K562 (cell line): ENCODE data around the gene PACC1.

Source experiments
- CHD4 ChIP-seq: fragments of 200-600 bp; sonication (generic); IDR thresholded peaks from 3 replicates; pipeline ENCODE4 v1.6.1; 2012; ENCODE audit warnings: low read depth, mild to moderate bottlenecking, mixed read lengths, low read length, inconsistent platforms; ENCODE audit not compliant: insufficient read depth, insufficient replicate concordance, poor library complexity, severe bottlenecking
- MAFG ChIP-seq: fragments of 450-650 bp; conservative IDR thresholded peaks from 2 replicates; pipeline ENCODE4 v1.6.1; 2016; ENCODE audit warnings: missing genetic modification characterization, missing compliant biosample characterization
- POLR2A ChIP-seq: fragments of 450-650 bp; conservative IDR thresholded peaks from 2 replicates; pipeline ENCODE4 v1.6.1; 2016
- POLR2AphosphoS2 ChIP-seq: IDR thresholded peaks from 2 replicates; pipeline ENCODE4 v1.6.1; 2012; ENCODE audit warnings: low read length, improper control_type of control experiment
- POLR2AphosphoS5 ChIP-seq: IDR thresholded peaks from 2 replicates; pipeline ENCODE4 v1.6.1; 2011; ENCODE audit warnings: mild to moderate bottlenecking, low read depth, low read length, moderate library complexity; ENCODE audit not compliant: control insufficient read depth, insufficient read depth
- SIX5 ChIP-seq, 2 experiments: IDR thresholded peaks; 2 replicates each; pipeline ENCODE4 v1.6.1; 2011; ENCODE audit warnings: low read length in 2 of 2, borderline replicate concordance in 1 of 2, low read depth in 1 of 2, mild to moderate bottlenecking in 1 of 2, moderate library complexity in 1 of 2; ENCODE audit not compliant: insufficient read depth in 1 of 2
- SREBF2 ChIP-seq: sonication (generic); formaldehyde crosslinking; IDR thresholded peaks from 2 replicates; pipeline ENCODE4 v1.4.0; 2020; ENCODE audit warnings: mild to moderate bottlenecking, missing genetic modification reagents
- ZFX ChIP-seq: sonication (generic); formaldehyde crosslinking; IDR thresholded peaks from 2 replicates; pipeline ENCODE4 v1.8.0; 2022; ENCODE audit warnings: mild to moderate bottlenecking, missing genetic modification reagents, moderate library complexity
- ZNF274 ChIP-seq: IDR thresholded peaks from 2 replicates; pipeline ENCODE4 v1.6.1; 2011; ENCODE audit warnings: low read depth, mild to moderate bottlenecking, low read length, moderate library complexity, borderline replicate concordance
- TF ChIP-seq, protein P1 (sequence below): sonication (generic); formaldehyde crosslinking; IDR thresholded peaks from 2 replicates; pipeline ENCODE4 v1.8.1; 2023; ENCODE audit warnings: mild to moderate bottlenecking, missing genetic modification reagents
- TF ChIP-seq, protein P2 (sequence below), 2 experiments: fragments of 450-650 bp; formaldehyde crosslinking in 1 of 2; IDR thresholded peaks; 2 replicates each; pipeline versions ENCODE4 v1.4.0 to v1.6.1; 2014 to 2020; ENCODE audit warnings: mild to moderate bottlenecking in 2 of 2, borderline replicate concordance in 1 of 2, low read depth in 1 of 2

DNA sequence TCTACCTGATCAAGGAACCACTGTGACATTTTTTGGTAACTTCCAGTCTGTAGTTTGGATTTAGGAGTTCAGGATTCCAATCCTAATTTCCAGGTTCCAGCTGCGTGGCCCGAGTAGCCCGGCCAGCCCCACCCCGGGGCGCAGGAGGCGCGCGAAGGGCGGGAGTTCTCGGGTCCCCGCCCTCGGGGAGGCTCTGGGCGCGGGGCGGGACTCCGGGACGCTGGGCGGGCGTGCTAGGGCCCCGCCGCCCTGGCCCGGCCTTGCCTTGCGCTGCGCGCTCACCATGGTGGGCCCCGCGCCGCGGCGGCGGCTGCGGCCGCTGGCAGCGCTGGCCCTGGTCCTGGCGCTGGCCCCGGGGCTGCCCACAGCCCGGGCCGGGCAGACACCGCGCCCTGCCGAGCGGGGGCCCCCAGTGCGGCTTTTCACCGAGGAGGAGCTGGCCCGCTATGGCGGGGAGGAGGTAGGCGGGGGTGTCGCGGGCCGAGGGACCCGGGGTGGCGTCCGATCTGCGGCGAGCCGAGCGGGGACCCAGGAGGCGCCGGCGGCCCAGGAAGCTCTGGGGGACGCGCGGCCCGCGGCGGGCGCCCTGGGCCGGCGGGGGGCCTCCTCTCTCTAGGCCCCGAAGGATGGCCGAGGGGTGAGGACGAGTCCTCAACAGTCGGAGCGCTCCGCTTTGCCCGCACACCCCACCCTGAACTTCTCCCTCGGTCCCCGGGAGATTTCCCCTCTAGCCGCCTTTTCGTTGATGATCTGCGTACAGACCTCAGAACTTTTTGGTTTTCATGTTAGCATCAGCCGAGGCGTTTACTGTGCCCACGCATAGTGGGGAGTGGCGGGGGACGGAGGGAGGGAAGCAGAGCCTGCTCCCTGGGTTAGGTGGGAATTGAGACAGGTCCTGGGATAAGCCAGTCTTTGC, 18.2 kb upstream of the PACC1 start, which contains the start of gene NENF:
- TF ChIP-seq SREBF2 = no peak
- no peak for TF ChIP-seq MAFG (tag)
- TF ChIP-seq SIX5 (IDR thresholded peaks at IDR 0.05; ENCODE audit: borderline replicate concordance in 1 of 2, insufficient read depth in 1 of 2, low read depth in 1 of 2, low read length in 2 of 2) = no peak
- no peak for TF ChIP-seq ZNF274
- TF ChIP-seq, protein P1, sequence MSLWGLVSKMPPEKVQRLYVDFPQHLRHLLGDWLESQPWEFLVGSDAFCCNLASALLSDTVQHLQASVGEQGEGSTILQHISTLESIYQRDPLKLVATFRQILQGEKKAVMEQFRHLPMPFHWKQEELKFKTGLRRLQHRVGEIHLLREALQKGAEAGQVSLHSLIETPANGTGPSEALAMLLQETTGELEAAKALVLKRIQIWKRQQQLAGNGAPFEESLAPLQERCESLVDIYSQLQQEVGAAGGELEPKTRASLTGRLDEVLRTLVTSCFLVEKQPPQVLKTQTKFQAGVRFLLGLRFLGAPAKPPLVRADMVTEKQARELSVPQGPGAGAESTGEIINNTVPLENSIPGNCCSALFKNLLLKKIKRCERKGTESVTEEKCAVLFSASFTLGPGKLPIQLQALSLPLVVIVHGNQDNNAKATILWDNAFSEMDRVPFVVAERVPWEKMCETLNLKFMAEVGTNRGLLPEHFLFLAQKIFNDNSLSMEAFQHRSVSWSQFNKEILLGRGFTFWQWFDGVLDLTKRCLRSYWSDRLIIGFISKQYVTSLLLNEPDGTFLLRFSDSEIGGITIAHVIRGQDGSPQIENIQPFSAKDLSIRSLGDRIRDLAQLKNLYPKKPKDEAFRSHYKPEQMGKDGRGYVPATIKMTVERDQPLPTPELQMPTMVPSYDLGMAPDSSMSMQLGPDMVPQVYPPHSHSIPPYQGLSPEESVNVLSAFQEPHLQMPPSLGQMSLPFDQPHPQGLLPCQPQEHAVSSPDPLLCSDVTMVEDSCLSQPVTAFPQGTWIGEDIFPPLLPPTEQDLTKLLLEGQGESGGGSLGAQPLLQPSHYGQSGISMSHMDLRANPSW (CRISPR knock-in tag) = no peak
- TF ChIP-seq, protein P2, sequence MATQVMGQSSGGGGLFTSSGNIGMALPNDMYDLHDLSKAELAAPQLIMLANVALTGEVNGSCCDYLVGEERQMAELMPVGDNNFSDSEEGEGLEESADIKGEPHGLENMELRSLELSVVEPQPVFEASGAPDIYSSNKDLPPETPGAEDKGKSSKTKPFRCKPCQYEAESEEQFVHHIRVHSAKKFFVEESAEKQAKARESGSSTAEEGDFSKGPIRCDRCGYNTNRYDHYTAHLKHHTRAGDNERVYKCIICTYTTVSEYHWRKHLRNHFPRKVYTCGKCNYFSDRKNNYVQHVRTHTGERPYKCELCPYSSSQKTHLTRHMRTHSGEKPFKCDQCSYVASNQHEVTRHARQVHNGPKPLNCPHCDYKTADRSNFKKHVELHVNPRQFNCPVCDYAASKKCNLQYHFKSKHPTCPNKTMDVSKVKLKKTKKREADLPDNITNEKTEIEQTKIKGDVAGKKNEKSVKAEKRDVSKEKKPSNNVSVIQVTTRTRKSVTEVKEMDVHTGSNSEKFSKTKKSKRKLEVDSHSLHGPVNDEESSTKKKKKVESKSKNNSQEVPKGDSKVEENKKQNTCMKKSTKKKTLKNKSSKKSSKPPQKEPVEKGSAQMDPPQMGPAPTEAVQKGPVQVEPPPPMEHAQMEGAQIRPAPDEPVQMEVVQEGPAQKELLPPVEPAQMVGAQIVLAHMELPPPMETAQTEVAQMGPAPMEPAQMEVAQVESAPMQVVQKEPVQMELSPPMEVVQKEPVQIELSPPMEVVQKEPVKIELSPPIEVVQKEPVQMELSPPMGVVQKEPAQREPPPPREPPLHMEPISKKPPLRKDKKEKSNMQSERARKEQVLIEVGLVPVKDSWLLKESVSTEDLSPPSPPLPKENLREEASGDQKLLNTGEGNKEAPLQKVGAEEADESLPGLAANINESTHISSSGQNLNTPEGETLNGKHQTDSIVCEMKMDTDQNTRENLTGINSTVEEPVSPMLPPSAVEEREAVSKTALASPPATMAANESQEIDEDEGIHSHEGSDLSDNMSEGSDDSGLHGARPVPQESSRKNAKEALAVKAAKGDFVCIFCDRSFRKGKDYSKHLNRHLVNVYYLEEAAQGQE (IDR thresholded peaks at IDR 0.05; ENCODE audit: borderline replicate concordance) = peak; percentile 76
- TF ChIP-seq, protein P2 (CRISPR knock-in tag; IDR thresholded peaks at IDR 0.05; ENCODE audit: low read depth) = peak; percentile 92
- no peak for TF ChIP-seq CHD4
- TF ChIP-seq POLR2AphosphoS2 = no peak
- peak; percentile 78 for TF ChIP-seq POLR2A
- TF ChIP-seq POLR2AphosphoS5 = peak; percentile 78
- peak; percentile 69 for TF ChIP-seq ZFX (CRISPR knock-in tag)
